NOMO-1 treated with DMSO at 0.1 percent for 48 hours (cell line): Measurements from ENCODE around the gene CHSY1.
A peak's percentile ranks its signal among the peaks of the same experiment; 100 is the strongest.
"Not testable (repeated sequence)": the region's sequence is repeated elsewhere in the genome, so short reads cannot be mapped to it uniquely, and the experiment has no call there.

Experiments used
- DNase-seq: peaks from one replicate; lab custom pipeline; 2025; ENCODE audit not compliant: unreplicated experiment; lab: John Stamatoyannopoulos, UW

The CHSY1 gene

GRCh38 chr15:101244889-101245668 is 6.8 kb downstream of the CHSY1 start:
- DNase-seq = no peak

GRCh38 chr15:101244036-101244781 is 7.6 kb downstream of the CHSY1 start:
- DNase-seq = peak; percentile 38

- no peak for DNase-seq
These were observed 8.4 kb downstream of the CHSY1 start for GRCh38 chr15:101243420-101243819.

GRCh38 chr15:101242999-101243336 is 8.9 kb downstream of the CHSY1 start:
- DNase-seq = no peak

- DNase-seq = peak; percentile 92
These were observed 9.5 kb downstream of the CHSY1 start for GRCh38 chr15:101242160-101242998.

- peak; percentile 54 for DNase-seq
These were observed 11.5 kb downstream of the CHSY1 start for GRCh38 chr15:101240358-101240757.

- peak; percentile 98 for DNase-seq
These were observed 12.1 kb downstream of the CHSY1 start for GRCh38 chr15:101239724-101240136.

GRCh38 chr15:101237251-101237650 is 14.6 kb downstream of the CHSY1 start:
- peak; percentile 69 for DNase-seq

GRCh38 chr15:101233651-101234280 is 18.1 kb downstream of the CHSY1 start:
- DNase-seq = peak; percentile 36

GRCh38 chr15:101232677-101233076 is 19.2 kb downstream of the CHSY1 start:
- DNase-seq = no peak

- DNase-seq = no peak
These were observed 23.5 kb downstream of the CHSY1 start for GRCh38 chr15:101228313-101228712.

GRCh38 chr15:101225658-101226057 is 26.2 kb downstream of the CHSY1 start:
- DNase-seq = no peak

- no peak for DNase-seq
These were observed 29.9 kb downstream of the CHSY1 start for GRCh38 chr15:101221902-101222301.

- no peak for DNase-seq
These were observed 31.8 kb downstream of the CHSY1 start for GRCh38 chr15:101220060-101220459.

GRCh38 chr15:101219441-101219840 is 32.4 kb downstream of the CHSY1 start:
- DNase-seq = no peak

- DNase-seq = no peak
These were observed 34.4 kb downstream of the CHSY1 start for GRCh38 chr15:101217446-101217845.

GRCh38 chr15:101216100-101216499 is 35.7 kb downstream of the CHSY1 start:
- DNase-seq = no peak

- no peak for DNase-seq
These were observed 36.2 kb downstream of the CHSY1 start for GRCh38 chr15:101215681-101216080.

- not testable (repeated sequence) for DNase-seq
These were observed 37.3 kb downstream of the CHSY1 start for GRCh38 chr15:101214435-101215097.

- no peak for DNase-seq
These were observed 38.3 kb downstream of the CHSY1 start for GRCh38 chr15:101213570-101213969.
